IgD-negative memory B cell (primary cell): Measurements from ENCODE around the gene MYBPH. TPM values are rescaled to one million over a fixed set of nuclear protein-coding genes. Genes with fewer than 3 reads are reported as not detected.

ENCODE experiments used
- H3K27ac Mint-ChIP-seq, 3 donors: one replicate each; pipeline ENCODE4 v1.8.0; 2020 to 2022; ENCODE audit warnings: mild to moderate bottlenecking in 3 of 3, mixed read lengths in 3 of 3, moderate library complexity in 1 of 3
- H3K27me3 Mint-ChIP-seq: one replicate; pipeline ENCODE4 v1.8.0; 2021; ENCODE audit warnings: mixed read lengths
- H3K36me3 Mint-ChIP-seq: one replicate; pipeline ENCODE4 v1.8.0; 2020; ENCODE audit warnings: mild to moderate bottlenecking, mixed read lengths
- H3K4me1 Mint-ChIP-seq, 3 donors: one replicate each; pipeline ENCODE4 v1.8.0; 2020 to 2022; ENCODE audit warnings: mixed read lengths in 3 of 3, mild to moderate bottlenecking in 1 of 3
- H3K4me3 Mint-ChIP-seq, 4 donors: one replicate each; pipeline ENCODE4 v1.8.0; 2020 to 2022; ENCODE audit warnings: mild to moderate bottlenecking in 4 of 4, mixed read lengths in 4 of 4, moderate library complexity in 3 of 4
- H3K9me3 Mint-ChIP-seq, 3 donors: one replicate each; pipeline ENCODE4 v1.8.0; 2020 to 2021; ENCODE audit warnings: mixed read lengths in 3 of 3, mild to moderate bottlenecking in 1 of 3
- polyA plus RNA-seq: library from polyadenylated mRNA; unstranded; fragments of 300-500 nt; fragmentation: Illumina TruSeq; gene quantifications from one replicate; pipeline ENCODE4 v1.2.3, GENCODE V29; 2021

Gene MYBPH
- polyA plus RNA-seq, 1 donor from 2014 or later = not detected

DNA sequence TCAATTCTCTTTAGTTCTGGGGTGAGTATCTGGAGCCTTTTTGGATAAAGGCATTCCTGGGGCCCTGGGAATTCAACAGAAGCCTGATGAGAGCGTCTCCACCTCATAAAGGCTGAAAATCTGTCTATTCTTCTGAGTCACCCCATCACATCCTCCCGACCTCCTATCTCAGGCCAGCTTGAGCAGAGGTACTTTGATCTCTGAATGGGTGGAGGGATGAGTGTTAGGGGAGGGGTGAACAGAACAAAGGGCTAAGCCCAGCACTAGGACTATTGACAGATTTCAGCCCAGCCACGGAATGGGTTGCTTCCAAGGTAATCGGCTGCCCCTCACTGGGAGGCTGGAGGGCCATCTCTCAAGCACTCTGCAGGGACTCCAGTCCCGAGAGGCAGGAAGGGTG, 2.5 kb upstream of the MYBPH start:
- Mint-ChIP-seq H3K27me3 (peaks cover 9% of the 10 kb centered on the region), H3K36me3 (no peaks in the 10 kb centered on the region), H3K27ac (no peak overlapping the region), H3K4me3 (no peak overlapping the region), H3K9me3 (no peaks in the 10 kb centered on the region), H3K4me1 (peaks cover 0 to 3% (median 0%) of the 10 kb centered on the region in 3 donors)

DNA sequence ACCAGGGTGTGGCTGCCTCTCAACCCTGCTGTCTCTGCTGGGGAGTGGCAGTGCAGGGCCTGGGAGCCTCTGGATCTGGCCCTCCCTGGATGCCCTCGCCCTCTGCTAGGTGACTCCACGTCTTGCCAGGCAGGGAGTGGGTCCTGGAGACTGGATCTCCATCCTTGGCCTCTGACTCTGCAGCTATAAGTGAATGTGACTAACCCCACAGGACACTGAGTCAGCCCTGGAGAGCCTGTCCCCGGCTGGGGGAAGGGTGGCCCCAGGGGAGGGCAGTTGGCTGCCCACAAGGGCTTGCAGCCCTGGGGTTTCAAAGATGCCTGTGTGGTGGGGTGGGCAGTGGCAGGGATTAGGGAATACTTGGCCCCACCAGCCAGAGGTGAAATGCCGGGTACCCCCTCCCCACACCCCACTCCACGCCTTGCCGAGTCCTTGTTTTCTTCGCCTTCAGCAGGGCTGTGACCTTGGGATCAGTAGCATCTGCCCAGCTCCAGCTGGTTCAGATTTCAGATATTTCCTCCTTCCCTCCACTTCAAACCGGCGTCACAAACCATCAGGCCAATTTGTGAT, 1.9 kb upstream of the MYBPH start:
- no peaks in the 10 kb centered on the region for H3K9me3 Mint-ChIP-seq
- H3K27ac Mint-ChIP-seq = no peak overlapping the region
- peaks cover 9% of the 10 kb centered on the region for H3K27me3 Mint-ChIP-seq
- peaks cover 0 to 3% (median 0%) of the 10 kb centered on the region in 3 donors for H3K4me1 Mint-ChIP-seq
- no peaks in the 10 kb centered on the region for H3K36me3 Mint-ChIP-seq
- H3K4me3 Mint-ChIP-seq = no peak overlapping the region

DNA sequence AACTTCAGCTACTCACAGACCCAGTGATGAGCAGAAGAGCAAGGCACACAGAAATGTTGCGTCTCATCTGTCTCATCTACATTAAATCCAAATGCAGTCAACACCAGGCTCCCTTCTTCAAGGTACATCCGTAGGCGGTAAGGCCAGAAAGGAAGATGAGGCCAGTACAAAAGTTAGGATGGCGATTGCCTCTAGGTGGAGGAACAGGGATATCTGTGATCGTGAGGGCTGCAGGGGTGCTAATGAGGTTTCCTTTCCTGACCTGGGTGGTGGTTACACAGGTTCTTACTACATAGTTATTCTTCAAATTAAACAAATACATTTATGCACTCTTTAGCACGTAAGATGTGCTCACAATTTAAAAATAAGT, 1.4 kb upstream of the MYBPH start:
- no peaks in the 10 kb centered on the region for H3K36me3 Mint-ChIP-seq
- no peaks in the 10 kb centered on the region for H3K9me3 Mint-ChIP-seq
- H3K27me3 Mint-ChIP-seq = peaks cover 9% of the 10 kb centered on the region

DNA sequence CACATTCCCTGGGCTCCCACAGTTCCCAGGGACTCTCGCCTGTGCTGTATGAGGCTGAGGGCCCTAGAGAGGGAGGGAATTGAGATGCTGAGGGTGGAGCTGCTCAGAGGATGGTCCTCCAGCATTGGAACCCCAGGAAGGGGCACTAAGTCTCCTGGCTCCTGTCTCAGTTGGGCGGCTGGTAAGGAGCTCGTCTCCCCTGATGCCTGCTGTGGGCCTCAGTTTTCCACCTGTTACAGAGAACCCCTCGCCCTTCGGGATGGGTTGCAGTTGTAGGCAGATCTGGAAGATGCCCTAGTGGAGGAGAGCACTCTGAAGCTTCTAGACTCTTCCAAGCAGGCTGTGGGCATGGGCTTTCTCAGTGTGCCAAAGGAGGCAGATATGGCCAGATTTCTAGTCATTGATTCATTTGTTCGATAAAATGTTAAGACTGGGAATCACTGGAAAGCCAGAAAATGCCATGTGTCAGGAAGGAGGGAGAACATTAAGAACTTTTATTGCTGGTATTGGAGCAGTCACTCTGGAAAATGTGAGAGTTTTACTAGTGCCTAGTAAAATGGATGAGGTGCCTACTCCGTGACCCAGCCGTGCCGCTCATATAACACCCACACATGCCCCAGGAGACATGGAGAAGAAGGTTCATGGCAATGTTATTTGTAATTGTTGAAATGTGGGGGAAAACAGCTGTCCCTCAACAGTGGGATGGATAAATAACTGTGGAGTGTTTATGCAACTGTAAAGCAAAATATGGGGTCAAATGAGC, 828 bp upstream of the MYBPH start:
- H3K9me3 Mint-ChIP-seq = no peaks in the 10 kb centered on the region
- H3K4me1 Mint-ChIP-seq = peaks cover 0 to 3% (median 0%) of the 10 kb centered on the region in 3 donors
- H3K27ac Mint-ChIP-seq = no peak overlapping the region
- peaks cover 9% of the 10 kb centered on the region for H3K27me3 Mint-ChIP-seq
- H3K36me3 Mint-ChIP-seq = no peaks in the 10 kb centered on the region
- no peak overlapping the region for H3K4me3 Mint-ChIP-seq

More for the DNA sequence above, 1.4 kb upstream of the MYBPH start:
- Mint-ChIP-seq H3K4me3 (no peak overlapping the region), H3K27ac (no peak overlapping the region), H3K4me1 (peaks cover 0 to 3% (median 0%) of the 10 kb centered on the region in 3 donors)

DNA sequence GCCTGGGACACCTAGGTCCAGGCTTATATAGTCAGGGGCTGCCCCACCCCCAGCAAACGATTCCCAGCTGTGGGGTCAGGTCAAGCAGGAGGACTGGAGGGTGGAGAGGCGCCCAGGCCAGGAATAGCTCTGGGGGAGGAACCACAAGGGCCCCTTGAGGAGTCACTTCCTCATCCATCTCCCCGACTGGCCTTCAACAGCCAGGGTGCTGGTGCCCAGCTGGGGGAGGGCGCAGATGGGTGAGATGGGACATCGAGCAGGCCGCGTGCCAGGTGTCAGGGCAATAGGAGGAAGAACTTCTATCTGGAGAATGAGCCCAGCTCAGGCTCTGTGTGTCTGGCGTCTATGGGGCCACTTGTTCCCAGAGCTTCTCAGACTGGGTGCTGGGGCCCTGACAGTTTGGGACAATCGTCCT, 208 bp upstream of the MYBPH start:
- Mint-ChIP-seq H3K4me1 (peaks cover 0 to 3% (median 0%) of the 10 kb centered on the region in 3 donors), H3K36me3 (no peaks in the 10 kb centered on the region), H3K4me3 (no peak overlapping the region), H3K27me3 (peaks cover 9% of the 10 kb centered on the region), H3K9me3 (no peaks in the 10 kb centered on the region), H3K27ac (no peak overlapping the region)

DNA sequence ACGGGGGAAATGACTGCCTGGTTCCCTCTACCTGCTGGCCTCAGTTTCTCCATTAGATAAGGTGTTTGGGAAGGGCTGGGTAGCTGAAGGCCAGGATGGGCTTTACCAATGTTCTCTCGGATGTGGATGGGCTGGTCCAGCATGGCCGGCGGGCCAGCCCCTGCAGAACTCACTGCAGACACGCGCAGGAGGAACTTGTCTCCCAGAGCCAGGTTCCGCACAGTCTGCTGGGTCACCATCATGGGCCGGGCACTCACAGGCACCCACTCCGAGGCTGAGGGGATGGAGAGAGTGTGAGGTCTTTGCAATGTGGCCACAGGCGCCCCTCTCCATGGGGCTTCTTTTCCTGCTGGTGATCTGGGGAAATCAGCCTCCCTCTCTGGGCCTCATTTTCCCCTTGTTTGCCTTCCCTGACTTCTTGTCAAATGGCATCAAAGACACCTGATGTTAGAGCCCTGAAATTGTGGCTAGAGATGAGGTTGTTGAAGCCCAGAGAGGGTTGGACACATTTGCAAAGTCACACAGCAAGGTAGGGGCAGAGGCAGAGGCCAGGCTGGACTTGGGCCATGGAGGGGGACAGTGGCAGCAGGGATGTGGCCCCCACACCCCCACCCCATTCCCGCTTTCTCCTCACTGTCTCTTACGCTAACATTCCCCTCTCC, 1.2 kb downstream of the MYBPH start:
- peaks cover 0 to 3% (median 0%) of the 10 kb centered on the region in 3 donors for H3K4me1 Mint-ChIP-seq
- peaks cover 9% of the 10 kb centered on the region for H3K27me3 Mint-ChIP-seq
- H3K36me3 Mint-ChIP-seq = no peaks in the 10 kb centered on the region
- H3K27ac Mint-ChIP-seq = no peak overlapping the region
- no peaks in the 10 kb centered on the region for H3K9me3 Mint-ChIP-seq
- H3K4me3 Mint-ChIP-seq = no peak overlapping the region

DNA sequence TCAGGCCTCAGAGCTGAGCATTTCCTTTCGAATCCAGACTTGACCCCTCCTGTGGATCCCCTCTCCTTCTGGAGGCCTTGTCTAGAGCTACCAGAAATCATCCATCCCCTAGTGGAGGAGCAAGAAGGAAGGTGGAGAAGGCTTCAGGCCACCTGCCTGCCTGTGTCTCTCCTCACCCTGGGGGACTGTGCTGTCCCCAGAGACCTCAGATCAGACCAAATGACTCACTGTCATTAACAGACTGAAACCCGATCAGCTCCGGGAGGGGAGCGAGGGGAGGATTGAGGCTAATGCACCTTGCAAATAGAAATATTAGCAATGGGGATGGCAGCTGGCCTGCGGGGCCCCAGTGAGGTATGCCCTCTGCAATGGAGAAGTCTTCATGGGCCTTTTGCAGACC, 2.1 kb downstream of the MYBPH start:
- Mint-ChIP-seq H3K36me3 (no peaks in the 10 kb centered on the region), H3K4me1 (peaks cover 0 to 3% (median 0%) of the 10 kb centered on the region in 3 donors), H3K9me3 (no peaks in the 10 kb centered on the region), H3K27ac (no peak overlapping the region), H3K4me3 (no peak overlapping the region), H3K27me3 (peaks cover 5% of the 10 kb centered on the region)

DNA sequence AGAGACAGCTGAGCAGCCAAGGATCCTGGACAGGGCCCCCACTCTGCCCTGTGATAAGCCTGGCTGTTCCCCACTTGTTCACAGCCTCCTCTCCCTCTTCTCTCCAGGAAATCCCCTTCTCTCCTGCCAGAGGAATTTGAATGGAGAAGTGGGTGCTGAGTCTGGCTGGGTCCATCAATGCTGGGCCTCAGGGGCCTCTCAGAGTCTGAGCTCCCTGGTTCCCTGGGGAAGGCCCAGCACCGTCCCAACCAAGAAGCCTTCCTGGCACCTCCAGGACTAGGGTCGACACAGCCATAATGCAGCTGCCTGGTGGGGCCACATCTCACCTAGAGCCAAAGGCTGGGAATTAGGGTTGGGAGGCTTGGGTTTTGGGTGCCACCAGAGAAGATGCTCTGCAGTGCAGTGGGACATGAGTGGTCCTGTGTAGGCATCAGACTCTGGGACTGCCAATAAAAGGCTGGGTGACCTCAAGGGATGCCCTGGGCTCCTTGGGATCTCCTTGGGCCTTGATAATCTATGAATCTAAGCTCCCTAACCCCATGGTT, 2.5 kb downstream of the MYBPH start:
- Mint-ChIP-seq H3K4me1 (peaks cover 0 to 3% (median 0%) of the 10 kb centered on the region in 3 donors), H3K4me3 (no peak overlapping the region), H3K36me3 (no peaks in the 10 kb centered on the region), H3K27ac (no peak overlapping the region), H3K27me3 (peaks cover 5% of the 10 kb centered on the region), H3K9me3 (no peaks in the 10 kb centered on the region)

DNA sequence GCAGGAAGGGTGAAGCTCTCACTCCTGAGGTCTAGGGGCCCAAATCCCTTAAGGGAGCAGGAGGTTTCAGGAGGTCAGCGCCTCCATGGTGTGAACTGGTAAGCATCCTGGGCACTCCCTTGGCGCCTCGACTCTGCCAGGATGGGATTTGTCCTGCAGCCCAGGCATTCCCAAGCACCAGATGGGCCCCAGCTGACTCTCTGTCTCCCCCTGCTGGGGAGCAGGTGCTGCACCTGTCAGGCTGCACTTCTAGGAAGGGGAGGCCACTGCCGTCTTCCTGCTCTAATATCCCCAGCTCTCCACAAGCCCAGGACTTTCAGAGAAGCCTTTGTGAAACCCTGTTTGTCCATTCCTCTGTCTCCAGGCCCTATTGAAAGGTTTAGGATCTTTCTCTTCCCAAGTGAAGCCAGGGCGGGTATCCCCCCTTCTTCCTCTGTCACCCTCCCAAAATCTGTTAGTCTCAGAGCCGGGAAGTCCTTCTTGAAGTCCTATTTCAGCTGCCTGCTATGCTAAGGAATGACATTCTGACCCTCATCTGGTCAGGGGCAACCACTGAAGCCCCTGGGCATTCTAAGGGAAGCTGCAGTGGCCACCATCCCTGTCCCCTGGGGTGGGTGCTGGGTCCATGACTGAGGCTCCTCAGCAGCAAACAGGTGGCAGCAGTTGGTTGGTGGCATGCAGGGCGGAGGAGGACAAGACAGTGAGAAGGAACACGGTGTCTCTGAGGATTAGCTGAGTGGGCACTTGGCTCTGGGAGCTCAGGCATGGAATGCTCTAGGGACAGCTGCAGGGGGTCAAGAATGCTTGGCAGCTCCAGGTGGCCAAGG, 3.2 kb downstream of the MYBPH start:
- Mint-ChIP-seq H3K27me3 (peaks cover 5% of the 10 kb centered on the region), H3K4me1 (peaks cover 0 to 2% (median 0%) of the 10 kb centered on the region in 3 donors), H3K36me3 (no peaks in the 10 kb centered on the region), H3K9me3 (no peaks in the 10 kb centered on the region), H3K4me3 (no peak overlapping the region), H3K27ac (no peak overlapping the region)

DNA sequence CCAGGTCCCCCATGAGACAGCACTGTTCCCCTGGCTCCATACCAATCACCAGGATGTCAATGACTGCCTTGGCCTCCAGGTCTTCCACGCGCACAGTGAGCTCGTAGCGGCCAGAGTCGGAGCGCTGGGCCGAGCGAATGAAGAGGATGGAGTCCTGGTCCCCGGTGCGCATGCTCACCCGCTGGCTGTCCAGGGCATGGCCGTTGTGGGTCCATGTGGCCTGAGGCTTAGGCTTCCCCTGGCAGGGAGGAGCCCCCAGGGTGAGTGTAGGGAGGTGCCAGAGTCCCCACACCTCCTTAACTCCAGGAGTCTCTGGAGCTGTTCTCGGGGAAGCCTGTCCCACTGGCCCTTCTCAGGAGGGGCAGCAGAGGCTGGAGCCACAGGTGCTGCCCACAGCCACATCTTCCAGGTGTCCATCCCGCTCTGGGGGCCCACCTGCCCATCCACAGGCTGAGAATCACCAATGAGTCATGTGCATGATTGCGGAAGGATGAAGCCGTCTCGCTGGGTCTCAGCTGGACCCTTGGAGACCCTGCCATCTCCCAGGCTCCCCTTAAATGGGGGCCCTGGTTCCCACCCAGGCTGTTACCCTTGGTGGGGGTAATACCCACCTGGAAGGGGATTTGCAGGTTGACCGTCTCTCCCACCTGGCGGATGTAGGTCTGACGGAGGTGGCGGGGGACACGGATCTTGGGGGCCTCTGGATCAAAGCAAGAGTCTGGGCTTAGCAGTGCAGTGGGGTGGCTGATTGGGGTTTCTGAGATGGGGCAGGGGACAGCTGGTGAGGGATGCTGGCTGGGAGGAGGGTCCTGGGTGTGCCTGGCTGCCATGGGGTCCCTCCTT, 4.1 kb downstream of the MYBPH start:
- H3K9me3 Mint-ChIP-seq = no peaks in the 10 kb centered on the region
- H3K4me1 Mint-ChIP-seq = peaks cover 0 to 2% (median 0%) of the 10 kb centered on the region in 3 donors
- H3K27me3 Mint-ChIP-seq = peaks cover 5% of the 10 kb centered on the region
- H3K27ac Mint-ChIP-seq = no peak overlapping the region
- H3K4me3 Mint-ChIP-seq = no peak overlapping the region
- no peaks in the 10 kb centered on the region for H3K36me3 Mint-ChIP-seq

DNA sequence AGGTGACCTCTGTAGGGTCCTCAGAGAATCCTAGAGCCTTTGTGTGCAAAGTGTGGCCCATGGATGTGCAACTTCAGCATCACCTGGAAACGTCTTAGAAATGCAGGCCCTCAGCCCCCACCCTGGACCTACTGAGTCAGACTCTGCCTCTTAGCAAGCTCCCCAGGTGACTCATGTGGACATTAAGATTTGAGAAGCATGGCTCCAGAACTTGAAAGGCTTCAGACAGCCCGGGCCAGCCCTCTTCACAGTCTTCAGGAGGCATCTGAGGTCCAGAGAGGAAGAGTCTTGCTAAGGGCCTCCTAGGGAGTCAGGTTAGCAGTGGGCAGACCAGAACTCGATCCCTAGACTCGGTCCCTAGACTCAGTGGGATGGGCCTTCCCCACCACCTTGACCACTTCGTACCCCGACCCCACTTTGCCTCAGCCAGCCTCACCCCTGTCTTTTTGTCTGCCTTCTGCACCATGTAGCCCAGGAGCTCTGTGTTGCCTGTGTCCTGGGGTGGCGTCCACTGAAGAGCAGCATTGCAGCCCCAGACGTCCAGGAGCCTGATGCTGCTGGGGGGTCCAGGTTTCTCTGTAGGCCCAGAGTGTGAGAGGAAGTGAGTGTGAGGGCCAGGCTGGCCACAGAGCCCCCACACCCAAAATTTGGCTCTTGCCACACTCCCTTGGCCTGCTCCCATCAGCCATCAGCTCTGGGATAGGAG, 4.8 kb downstream of the MYBPH start:
- Mint-ChIP-seq H3K9me3 (no peaks in the 10 kb centered on the region), H3K36me3 (no peaks in the 10 kb centered on the region), H3K4me3 (no peak overlapping the region)

DNA sequence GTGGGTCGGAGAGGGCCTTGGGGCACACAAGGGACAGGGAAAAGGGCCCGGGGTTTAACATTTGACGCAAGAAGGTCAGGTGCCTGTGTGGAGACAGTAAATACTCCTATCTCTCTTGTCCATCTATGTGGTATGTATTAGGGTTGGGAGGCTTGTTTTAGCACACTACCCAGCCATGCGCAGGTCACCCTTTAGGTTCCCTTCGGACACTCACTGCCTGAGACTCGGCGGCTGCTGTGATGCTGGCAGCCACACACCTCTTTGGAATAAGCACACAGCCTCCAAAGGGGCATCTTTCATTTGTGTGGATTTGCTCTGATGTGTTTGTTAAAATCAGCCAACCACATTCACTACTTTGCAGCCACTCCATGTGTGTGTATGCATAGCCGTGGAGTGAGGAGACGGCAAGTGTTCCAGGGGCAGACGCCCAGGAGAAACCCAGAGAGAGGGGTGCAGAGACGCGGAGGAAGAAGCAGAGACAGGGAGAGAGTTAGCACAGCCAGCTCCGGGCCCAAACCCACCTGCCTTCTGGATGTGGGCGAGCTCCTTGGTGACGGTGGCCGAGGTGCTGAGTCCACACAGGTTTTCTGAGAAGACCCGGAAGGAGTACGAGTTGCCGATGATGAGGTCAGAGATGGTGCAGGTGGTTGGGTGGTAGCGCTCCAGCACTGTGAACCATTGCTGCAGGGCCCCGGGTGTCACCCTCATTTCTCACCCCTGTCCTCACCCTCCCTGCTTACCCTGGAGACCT, 5.7 kb downstream of the MYBPH start:
- peaks cover 11% of the 10 kb centered on the region for H3K27me3 Mint-ChIP-seq
- H3K36me3 Mint-ChIP-seq = no peaks in the 10 kb centered on the region
- H3K27ac Mint-ChIP-seq = no peak overlapping the region
- no peaks in the 10 kb centered on the region for H3K4me1 Mint-ChIP-seq
- H3K9me3 Mint-ChIP-seq = no peaks in the 10 kb centered on the region
- H3K4me3 Mint-ChIP-seq = no peak overlapping the region

More for the DNA sequence above, 4.8 kb downstream of the MYBPH start:
- no peak overlapping the region for H3K27ac Mint-ChIP-seq
- H3K27me3 Mint-ChIP-seq = peaks cover 4% of the 10 kb centered on the region
- peaks cover 0 to 2% (median 0%) of the 10 kb centered on the region in 3 donors for H3K4me1 Mint-ChIP-seq

DNA sequence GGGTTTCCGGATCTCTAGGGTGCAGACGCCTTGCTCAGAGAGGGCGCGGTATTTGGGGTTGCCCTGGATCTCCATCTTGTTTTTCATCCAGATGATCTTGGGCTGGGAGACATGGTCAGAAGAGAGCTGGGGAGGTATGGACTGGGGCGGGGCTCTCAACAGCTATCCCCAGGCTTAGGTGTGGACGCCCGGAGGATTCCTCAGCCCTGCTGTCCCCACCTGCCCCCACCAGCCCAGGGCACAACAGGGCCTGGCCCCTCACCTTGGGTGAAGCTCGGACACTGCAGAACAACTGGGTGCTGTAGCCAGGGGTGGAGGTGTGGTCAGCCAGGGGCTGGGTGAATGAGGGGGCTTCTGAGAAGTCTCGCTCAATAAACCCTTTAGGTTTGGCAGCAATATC, 6.6 kb downstream of the MYBPH start:
- H3K36me3 Mint-ChIP-seq = no peaks in the 10 kb centered on the region
- peaks cover 17% of the 10 kb centered on the region for H3K27me3 Mint-ChIP-seq
- H3K9me3 Mint-ChIP-seq = no peaks in the 10 kb centered on the region
- no peaks in the 10 kb centered on the region for H3K4me1 Mint-ChIP-seq
- H3K27ac Mint-ChIP-seq = no peak overlapping the region
- no peak overlapping the region for H3K4me3 Mint-ChIP-seq
